ENCODE results near the gene THTPA. TPM values are rescaled to one million over a fixed set of nuclear protein-coding genes. Genes with fewer than 3 reads are reported as not detected.
"Not testable (repeated sequence)": the region's sequence is repeated elsewhere in the genome, so short reads cannot be mapped to it uniquely, and the experiment has no call there.

THTPA gene
- total RNA-seq, 4 donors from 2014 or later = 23.3 to 48.5 (median 37.6) TPM

GRCh38 chr14:23536494-23536893 lies 19.6 kb upstream of the THTPA start:
- H3K9me3 ChIP-seq = no peaks in the 10 kb centered on the region
- H3K4me3 ChIP-seq = no peak overlapping the region
- H3K27me3 ChIP-seq = no peaks in the 10 kb centered on the region
- H3K27ac ChIP-seq = no peak overlapping the region
- no peak for DNase-seq
- no peaks in the 10 kb centered on the region for H3K4me1 ChIP-seq
- TF ChIP-seq POLR2A (IDR thresholded peaks at IDR 0.05) (no peak), CTCF (IDR thresholded peaks at IDR 0.05) (no peak)
- H3K36me3 ChIP-seq = no peaks in the 10 kb centered on the region

GRCh38 chr14:23536906-23537305 lies 19.2 kb upstream of the THTPA start:
- not testable (repeated sequence) for H3K4me1 ChIP-seq, H3K36me3 ChIP-seq, H3K9me3 ChIP-seq, H3K4me3 ChIP-seq, DNase-seq, H3K27ac ChIP-seq, H3K27me3 ChIP-seq

- H3K27ac ChIP-seq = no peak overlapping the region
- TF ChIP-seq CTCF (IDR thresholded peaks at IDR 0.05) (no peak), POLR2A (IDR thresholded peaks at IDR 0.05) (no peak)
- H3K9me3 ChIP-seq = no peaks in the 10 kb centered on the region
- no peak overlapping the region for H3K4me3 ChIP-seq
- DNase-seq = no peak
- H3K4me1 ChIP-seq = no peaks in the 10 kb centered on the region
- no peaks in the 10 kb centered on the region for H3K27me3 ChIP-seq
- H3K36me3 ChIP-seq = no peaks in the 10 kb centered on the region
Observed at GRCh38 chr14:23537351-23538049, 18.6 kb upstream of the THTPA start.

GRCh38 chr14:23538050-23538718 lies 17.9 kb upstream of the THTPA start:
- no peak overlapping the region for H3K27ac ChIP-seq
- H3K27me3 ChIP-seq = no peaks in the 10 kb centered on the region
- TF ChIP-seq CTCF (IDR thresholded peaks at IDR 0.05) (no peak), POLR2A (IDR thresholded peaks at IDR 0.05) (no peak)
- H3K9me3 ChIP-seq = no peaks in the 10 kb centered on the region
- H3K36me3 ChIP-seq = no peaks in the 10 kb centered on the region
- no peaks in the 10 kb centered on the region for H3K4me1 ChIP-seq
- DNase-seq = no peak
- H3K4me3 ChIP-seq = no peak overlapping the region

GRCh38 chr14:23538785-23539184 lies 17.3 kb upstream of the THTPA start:
- DNase-seq = no peak
- TF ChIP-seq CTCF (IDR thresholded peaks at IDR 0.05) (no peak), POLR2A (IDR thresholded peaks at IDR 0.05) (no peak)
- Histone ChIP-seq H3K36me3 (no peaks in the 10 kb centered on the region), H3K9me3 (no peaks in the 10 kb centered on the region), H3K4me1 (no peaks in the 10 kb centered on the region), H3K27ac (no peak overlapping the region), H3K4me3 (no peak overlapping the region), H3K27me3 (no peaks in the 10 kb centered on the region)

- Histone ChIP-seq H3K27ac (no peak overlapping the region), H3K9me3 (no peaks in the 10 kb centered on the region), H3K4me3 (no peak overlapping the region), H3K36me3 (no peaks in the 10 kb centered on the region), H3K4me1 (no peaks in the 10 kb centered on the region), H3K27me3 (no peaks in the 10 kb centered on the region)
- no peak for TF ChIP-seq POLR2A (IDR thresholded peaks at IDR 0.05)
- peak; percentile 57 to 74 (median 66) for TF ChIP-seq CTCF (IDR thresholded peaks at IDR 0.05)
- no peak for DNase-seq
Observed at GRCh38 chr14:23539248-23540140, 16.6 kb upstream of the THTPA start.
